Measurements from ENCODE around the gene ANKRD23.

Gene ANKRD23

GRCh38 chr2:96870626-96871255, 26.9 kb upstream of the ANKRD23 start:
- CTCF ChIA-PET, result interaction anchor here (1.0 to 1.4 kb wide), 5 partner anchors 12 to 85 kb away, joined by 3 to 7 read pairs (median 4); no protein-coding TSS in a partner anchor
- Mint-ChIP-seq H3K4me1 (peaks cover 40% of the 10 kb centered on the region), H3K27ac (peak overlapping the region; percentile 86), H3K27me3 (peaks cover 61% of the 10 kb centered on the region), H3K4me3 (peak overlapping the region; percentile 80), H3K9me3 (no peaks in the 10 kb centered on the region), H3K36me3 (peaks cover 16% of the 10 kb centered on the region)
- peak; percentile 81 for DNase-seq

DNA sequence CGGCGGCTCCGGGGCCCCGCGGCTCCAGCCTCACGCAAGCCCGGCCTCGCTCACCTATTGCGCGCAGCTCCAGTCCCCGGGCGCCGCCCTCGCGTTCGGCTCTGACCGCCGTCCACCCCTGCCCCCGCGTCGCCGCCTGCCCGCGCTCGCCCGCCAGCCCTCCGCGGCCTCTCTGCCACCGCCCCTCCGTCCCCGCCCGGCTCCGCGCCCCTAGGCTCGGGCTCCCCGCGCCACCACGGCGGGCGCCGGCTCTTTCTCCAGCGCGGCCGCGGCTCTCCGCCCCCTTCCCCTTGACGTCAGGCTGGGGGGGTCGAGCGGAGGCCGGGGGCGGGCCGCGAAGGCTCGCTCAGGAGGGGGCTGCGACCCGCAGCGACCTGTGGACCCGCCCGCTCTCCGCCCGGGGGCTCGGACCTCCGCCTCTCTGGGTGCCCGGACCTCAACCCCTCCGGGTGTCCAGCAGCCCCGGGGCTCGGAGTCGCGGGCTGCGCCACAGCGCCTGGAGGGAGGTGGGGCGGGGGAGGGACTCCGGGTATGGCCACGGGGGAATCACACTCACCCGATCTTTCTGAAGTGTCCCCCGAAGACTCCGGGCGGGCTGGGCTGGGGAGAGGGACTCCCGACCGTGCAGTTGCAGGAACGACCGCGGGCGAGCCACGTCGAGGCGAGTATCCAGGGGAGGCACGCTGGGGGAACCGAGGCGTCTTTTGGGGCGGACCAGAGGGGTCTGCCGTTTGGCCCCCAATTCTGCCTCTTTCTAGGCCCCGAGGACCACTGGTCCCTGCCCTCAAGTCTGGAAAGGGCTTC, 26.2 kb upstream of the ANKRD23 start, which contains the start of gene SEMA4C:
SEMA4C (minus strand) TSS at position 259 of the 804 bp plus-strand sequence. CDS start 2,194 bp downstream, outside the sequence.
- Mint-ChIP-seq H3K4me1 (peaks cover 44% of the 10 kb centered on the region), H3K9me3 (no peaks in the 10 kb centered on the region)
- peak; percentile 74 for DNase-seq

DNA sequence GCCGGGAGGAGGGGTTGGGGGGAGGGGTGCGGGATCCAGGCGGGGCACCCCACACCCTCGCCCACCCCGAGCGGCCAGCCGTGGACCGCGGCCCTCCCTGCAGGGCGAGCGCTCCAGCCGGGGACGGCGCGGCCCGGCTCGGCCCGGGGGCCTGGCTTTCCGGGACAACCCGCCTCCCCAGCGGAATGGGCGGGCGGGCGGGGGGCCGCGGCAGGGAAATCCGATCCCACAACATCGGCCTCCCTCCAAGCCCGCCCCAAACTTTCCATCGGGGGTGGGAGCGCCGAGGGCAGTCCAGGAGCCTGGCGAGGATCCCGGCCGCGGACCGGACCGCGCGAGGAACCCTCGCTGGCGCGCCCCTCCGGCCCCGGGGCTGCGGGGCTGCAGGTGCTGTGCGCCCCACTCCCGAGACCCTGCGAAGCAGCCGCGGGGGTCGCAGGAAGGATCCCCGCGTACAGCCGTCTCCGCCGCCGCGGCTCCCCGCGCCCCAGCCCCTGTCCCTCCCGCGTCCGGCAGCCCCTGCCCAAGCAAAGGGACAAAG, 25.5 kb upstream of the ANKRD23 start:
- Mint-ChIP-seq H3K4me3 (peak overlapping the region; percentile 85), H3K9me3 (no peaks in the 10 kb centered on the region), H3K4me1 (peaks cover 42% of the 10 kb centered on the region), H3K36me3 (peaks cover 21% of the 10 kb centered on the region), H3K27ac (no peak overlapping the region), H3K27me3 (peaks cover 47% of the 10 kb centered on the region)
- DNase-seq, result no peak
- CTCF ChIA-PET, result interaction anchor here (1.0 to 4.4 kb wide), 4 partner anchors 12 to 90 kb away, joined by 3 to 30 read pairs (median 15); partner anchors contain the start of gene ANKRD39

More for the DNA sequence above, 26.2 kb upstream of the ANKRD23 start, which contains the start of gene SEMA4C:
- H3K27ac Mint-ChIP-seq, result peak within 1 kb of the TSS; percentile 86
- H3K4me3 Mint-ChIP-seq, result peak within 1 kb of the TSS; percentile 85
- peaks cover 54% of the 10 kb centered on the region for H3K27me3 Mint-ChIP-seq
- H3K36me3 Mint-ChIP-seq, result peaks cover 21% of the 10 kb centered on the region
- CTCF ChIA-PET, result interaction anchor here (1.1 to 4.4 kb wide), 5 partner anchors 12 to 84 kb away, joined by 4 to 30 read pairs (median 7); partner anchors contain the start of gene ANKRD39

DNA sequence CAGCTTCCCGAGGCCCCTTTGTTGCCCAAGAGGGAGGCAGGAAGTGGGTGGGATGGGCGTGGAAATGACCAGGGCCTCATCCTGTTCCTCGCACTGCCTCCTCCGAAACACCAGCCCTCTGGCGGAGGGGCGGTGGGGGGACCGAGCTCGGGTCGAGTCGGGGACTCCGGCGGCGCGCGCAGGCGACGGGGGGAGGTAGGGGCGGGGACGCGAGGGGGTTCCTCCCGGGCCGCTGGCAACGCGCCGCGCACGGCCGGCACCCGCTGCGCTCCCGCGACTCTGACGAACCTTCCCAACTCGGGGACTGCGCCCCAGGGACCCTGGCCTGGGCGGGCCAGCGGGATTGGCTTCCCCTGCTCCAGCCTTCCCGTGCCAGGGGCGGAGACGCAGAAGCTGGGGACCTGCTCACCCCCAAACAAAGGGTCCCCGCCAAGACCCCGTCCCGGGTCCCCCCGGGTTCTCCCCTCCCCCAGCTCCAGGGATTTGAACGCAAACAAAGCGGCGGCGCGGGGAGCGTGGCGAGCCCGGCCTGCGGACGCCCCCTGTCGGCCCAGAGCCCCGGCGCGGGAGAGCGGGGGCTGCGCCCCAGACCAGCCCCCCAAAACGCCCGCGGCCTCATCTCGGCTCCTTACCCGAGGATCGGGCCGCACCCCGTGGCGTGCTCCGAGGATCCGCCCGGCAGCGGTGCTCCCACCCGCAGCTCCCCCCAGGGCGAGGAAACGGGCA, 24.9 kb upstream of the ANKRD23 start:
- peak overlapping the region; percentile 84 for H3K27ac Mint-ChIP-seq
- CTCF ChIA-PET, result interaction anchor here (0.7 to 4.4 kb wide), 6 partner anchors 9 to 91 kb away, joined by 3 to 30 read pairs (median 4); partner anchors contain the start of gene ANKRD39
- peak; percentile 83 for DNase-seq

GRCh38 chr2:96867756-96868554, 24.1 kb upstream of the ANKRD23 start:
- peak overlapping the region; percentile 84 for H3K27ac Mint-ChIP-seq
- CTCF ChIA-PET, result interaction anchor here (0.7 to 4.4 kb wide), 6 partner anchors 9 to 95 kb away, joined by 3 to 30 read pairs (median 4); partner anchors contain the start of gene ANKRD39
- peak overlapping the region; percentile 85 for H3K4me3 Mint-ChIP-seq
- no peak for DNase-seq
- H3K36me3 Mint-ChIP-seq, result peaks cover 26% of the 10 kb centered on the region
- peaks cover 44% of the 10 kb centered on the region for H3K4me1 Mint-ChIP-seq
- peaks cover 33% of the 10 kb centered on the region for H3K27me3 Mint-ChIP-seq
- H3K9me3 Mint-ChIP-seq, result no peaks in the 10 kb centered on the region

More for the DNA sequence above, 24.9 kb upstream of the ANKRD23 start:
- peaks cover 41% of the 10 kb centered on the region for H3K27me3 Mint-ChIP-seq
- H3K4me3 Mint-ChIP-seq, result peak overlapping the region; percentile 85
- H3K9me3 Mint-ChIP-seq, result no peaks in the 10 kb centered on the region
- H3K36me3 Mint-ChIP-seq, result peaks cover 21% of the 10 kb centered on the region
- H3K4me1 Mint-ChIP-seq, result peaks cover 39% of the 10 kb centered on the region

DNA sequence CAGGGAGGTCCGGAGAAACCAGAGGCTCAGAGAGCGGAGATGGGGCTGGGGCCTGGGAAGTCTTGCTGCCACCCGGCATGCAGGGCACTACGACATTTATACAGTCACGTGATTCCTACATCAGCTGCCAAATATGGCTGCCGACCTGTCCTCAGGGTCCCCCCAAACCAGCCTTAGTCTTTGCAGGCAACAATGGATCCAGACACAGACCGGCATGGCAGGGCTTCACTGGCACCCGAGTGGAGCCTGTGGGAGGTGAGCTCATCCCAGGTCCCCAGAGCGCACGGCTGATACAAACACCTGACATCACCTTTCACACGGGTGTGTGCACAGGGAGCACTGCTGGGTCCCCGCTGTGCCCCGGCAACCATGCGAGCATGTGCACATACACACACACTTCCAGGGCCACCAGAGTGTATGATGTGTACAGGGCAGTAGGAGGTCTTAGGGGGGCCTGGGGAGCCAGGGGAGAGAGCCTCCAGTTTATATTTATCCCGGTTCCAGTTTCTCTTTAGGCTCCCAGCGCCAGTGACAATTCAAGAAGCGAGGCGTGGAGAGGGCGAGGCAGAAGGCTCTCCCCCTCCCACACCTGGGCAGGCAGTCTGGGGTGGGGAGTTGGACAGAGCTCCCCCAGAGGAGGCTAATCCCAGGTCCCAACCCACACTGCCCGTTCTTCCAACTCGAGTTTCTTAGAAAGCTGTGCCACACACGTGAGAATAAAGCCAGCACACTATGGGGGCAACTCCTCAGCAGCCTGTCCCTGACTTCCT, 23.4 kb upstream of the ANKRD23 start:
- Mint-ChIP-seq H3K9me3 (no peaks in the 10 kb centered on the region), H3K4me1 (peaks cover 45% of the 10 kb centered on the region), H3K27ac (peak overlapping the region; percentile 84), H3K36me3 (peaks cover 29% of the 10 kb centered on the region), H3K4me3 (peak overlapping the region; percentile 85), H3K27me3 (peaks cover 25% of the 10 kb centered on the region)
- CTCF ChIA-PET, result interaction anchor here (1.0 to 4.4 kb wide), 4 partner anchors 9 to 245 kb away, joined by 3 to 30 read pairs (median 14); partner anchors contain the start of gene ANKRD39
- DNase-seq, result no peak

DNA sequence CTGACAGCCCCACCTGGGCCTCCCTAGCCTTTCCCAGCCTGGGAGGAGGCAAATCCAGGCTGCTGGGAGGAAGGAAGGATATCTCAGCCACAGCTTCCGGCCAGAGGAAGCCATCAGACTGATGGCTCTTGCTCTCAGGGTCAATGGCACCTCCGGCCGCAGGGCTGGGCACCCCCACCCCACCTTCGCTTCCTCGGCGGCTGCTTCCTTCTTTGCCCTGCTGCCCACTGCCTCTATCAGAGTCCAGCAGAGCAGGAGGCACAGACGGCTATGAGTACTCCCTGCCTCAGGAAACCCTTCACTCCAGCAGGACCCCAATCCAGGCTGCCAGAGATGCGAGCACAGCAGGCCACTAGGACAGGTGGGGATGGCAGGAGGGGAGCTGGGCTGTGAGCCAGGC, 22.8 kb upstream of the ANKRD23 start:
- peaks cover 20% of the 10 kb centered on the region for H3K27me3 Mint-ChIP-seq
- CTCF ChIA-PET, result interaction anchor here (1.0 to 4.4 kb wide), 3 partner anchors 9 to 245 kb away, joined by 4 to 30 read pairs (median 25); partner anchors contain the start of gene ANKRD39
- DNase-seq, result no peak
- peaks cover 33% of the 10 kb centered on the region for H3K36me3 Mint-ChIP-seq
- no peaks in the 10 kb centered on the region for H3K9me3 Mint-ChIP-seq
- peak overlapping the region; percentile 85 for H3K4me3 Mint-ChIP-seq
- H3K27ac Mint-ChIP-seq, result no peak overlapping the region
- peaks cover 49% of the 10 kb centered on the region for H3K4me1 Mint-ChIP-seq

DNA sequence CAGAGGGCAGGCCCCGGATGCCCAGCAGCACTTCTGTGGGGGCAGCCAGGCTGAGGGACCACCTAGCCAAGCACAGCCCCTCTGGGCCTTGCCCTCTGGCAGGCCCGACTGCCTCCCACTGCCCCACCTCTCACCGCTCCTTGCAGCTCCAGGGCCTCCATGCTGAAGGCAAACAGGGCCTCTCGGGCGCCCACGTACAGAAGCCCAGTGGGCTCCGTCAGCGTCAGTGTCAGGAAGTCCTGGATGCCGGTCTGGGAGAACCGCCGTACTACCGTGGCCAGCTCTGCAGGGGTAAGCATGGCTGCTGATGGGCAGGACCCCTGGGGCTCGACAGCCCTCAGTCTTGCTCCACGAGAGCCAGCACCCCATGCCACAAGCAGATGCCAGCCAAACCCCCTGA, 22.3 kb upstream of the ANKRD23 start:
- Mint-ChIP-seq H3K9me3 (no peaks in the 10 kb centered on the region), H3K27ac (no peak overlapping the region), H3K27me3 (peaks cover 15% of the 10 kb centered on the region), H3K4me1 (peaks cover 46% of the 10 kb centered on the region), H3K4me3 (no peak overlapping the region), H3K36me3 (peaks cover 38% of the 10 kb centered on the region)
- CTCF ChIA-PET, result interaction anchor here (3.8 to 4.4 kb wide), 2 partner anchors 8 to 85 kb away, joined by 25 to 30 read pairs; partner anchors contain the start of gene ANKRD39
- no peak for DNase-seq

- H3K4me3 Mint-ChIP-seq, result no peak overlapping the region
- DNase-seq, result no peak
- no peaks in the 10 kb centered on the region for H3K9me3 Mint-ChIP-seq
- H3K4me1 Mint-ChIP-seq, result peaks cover 41% of the 10 kb centered on the region
- H3K36me3 Mint-ChIP-seq, result peaks cover 39% of the 10 kb centered on the region
- H3K27me3 Mint-ChIP-seq, result peaks cover 10% of the 10 kb centered on the region
- H3K27ac Mint-ChIP-seq, result peak overlapping the region; percentile 37
- CTCF ChIA-PET, result interaction anchor here (4.4 kb wide), 1 partner anchor 8 kb away, joined by 30 read pairs; the partner anchor contains the start of gene ANKRD39
Measured at GRCh38 chr2:96865654-96866053, 21.8 kb upstream of the ANKRD23 start.

- no peaks in the 10 kb centered on the region for H3K9me3 Mint-ChIP-seq
- no peak overlapping the region for H3K27ac Mint-ChIP-seq
- no peak for DNase-seq
- CTCF ChIA-PET, result interaction anchor here (1.0 to 1.6 kb wide), 3 partner anchors 87 to 92 kb away, joined by 3 to 19 read pairs (median 3); no protein-coding TSS in a partner anchor
- H3K4me3 Mint-ChIP-seq, result no peak overlapping the region
- peaks cover 4% of the 10 kb centered on the region for H3K27me3 Mint-ChIP-seq
- peaks cover 46% of the 10 kb centered on the region for H3K36me3 Mint-ChIP-seq
- peaks cover 48% of the 10 kb centered on the region for H3K4me1 Mint-ChIP-seq
Measured at GRCh38 chr2:96864343-96865091, 20.7 kb upstream of the ANKRD23 start.

GRCh38 chr2:96863575-96864342, 19.9 kb upstream of the ANKRD23 start:
- Mint-ChIP-seq H3K9me3 (no peaks in the 10 kb centered on the region), H3K27ac (no peak overlapping the region), H3K4me3 (no peak overlapping the region), H3K4me1 (peaks cover 56% of the 10 kb centered on the region), H3K27me3 (peaks cover 4% of the 10 kb centered on the region), H3K36me3 (peaks cover 46% of the 10 kb centered on the region)
- no peak for DNase-seq
- CTCF ChIA-PET, result interaction anchor here (1.2 to 1.6 kb wide), 3 partner anchors 88 to 94 kb away, joined by 3 to 19 read pairs (median 3); no protein-coding TSS in a partner anchor

Measured in activated naive CD4-positive, alpha-beta T cell treated with anti-CD3 and anti-CD28 coated beads, Interleukin-2, amount 10 ng/mL, durations not matched to agents 7 days and 5 days (primary cell).